ENCODE data around the gene UCHL3.

UCHL3 gene

GRCh38 chr13:75583091-75583490 is 33.5 kb downstream of the UCHL3 start:
- H3K9me3 ChIP-seq (ENCODE audit: control insufficient read depth, low read length): no peaks in the 10 kb centered on the region
- H3K36me3 ChIP-seq (ENCODE audit: control insufficient read depth, insufficient read depth, low read length): no peaks in the 10 kb centered on the region
- no peaks in the 10 kb centered on the region for H3K27me3 ChIP-seq (ENCODE audit: control insufficient read depth, insufficient read depth, low read length, poor library complexity, severe bottlenecking)
- H3K27ac ChIP-seq (ENCODE audit: insufficient read depth, low read depth, low read length, poor library complexity, severe bottlenecking): no peak overlapping the region
- H3K4me3 ChIP-seq (ENCODE audit: insufficient read depth, low read depth, low read length): no peak overlapping the region
- no peaks in the 10 kb centered on the region for H3K4me1 ChIP-seq (ENCODE audit: control insufficient read depth, insufficient read depth, low read length)

GRCh38 chr13:75585153-75585552 is 35.6 kb downstream of the UCHL3 start:
- H3K27ac ChIP-seq (ENCODE audit: insufficient read depth, low read depth, low read length, poor library complexity, severe bottlenecking): no peak overlapping the region
- H3K9me3 ChIP-seq (ENCODE audit: control insufficient read depth, low read length): no peaks in the 10 kb centered on the region
- no peaks in the 10 kb centered on the region for H3K36me3 ChIP-seq (ENCODE audit: control insufficient read depth, insufficient read depth, low read length)
- H3K4me3 ChIP-seq (ENCODE audit: insufficient read depth, low read depth, low read length): no peak overlapping the region
- H3K4me1 ChIP-seq (ENCODE audit: control insufficient read depth, insufficient read depth, low read length): no peaks in the 10 kb centered on the region
- no peaks in the 10 kb centered on the region for H3K27me3 ChIP-seq (ENCODE audit: control insufficient read depth, insufficient read depth, low read length, poor library complexity, severe bottlenecking)

- no peak overlapping the region for H3K27ac ChIP-seq (ENCODE audit: insufficient read depth, low read depth, low read length, poor library complexity, severe bottlenecking)
- no CpG with 5 or more reads among the region's 1 CpG for WGBS, 2 experiments
Measured at GRCh38 chr13:75587679-75588078, 38.1 kb downstream of the UCHL3 start.

GRCh38 chr13:75596657-75597182 is 47.1 kb downstream of the UCHL3 start:
- no peaks in the 10 kb centered on the region for H3K36me3 ChIP-seq (ENCODE audit: control insufficient read depth, insufficient read depth, low read length)
- WGBS, 2 experiments: 80 to 89% methylated on average over 1 of the region's 1 CpG
- H3K27me3 ChIP-seq (ENCODE audit: control insufficient read depth, insufficient read depth, low read length, poor library complexity, severe bottlenecking): no peaks in the 10 kb centered on the region
- no peaks in the 10 kb centered on the region for H3K9me3 ChIP-seq (ENCODE audit: control insufficient read depth, low read length)
- H3K27ac ChIP-seq (ENCODE audit: insufficient read depth, low read depth, low read length, poor library complexity, severe bottlenecking): no peak overlapping the region
- H3K4me1 ChIP-seq (ENCODE audit: control insufficient read depth, insufficient read depth, low read length): no peaks in the 10 kb centered on the region
- H3K4me3 ChIP-seq (ENCODE audit: insufficient read depth, low read depth, low read length): no peak overlapping the region

More at GRCh38 chr13:75587679-75588078, 38.1 kb downstream of the UCHL3 start:
- no peaks in the 10 kb centered on the region for H3K4me1 ChIP-seq (ENCODE audit: control insufficient read depth, insufficient read depth, low read length)
- no peaks in the 10 kb centered on the region for H3K27me3 ChIP-seq (ENCODE audit: control insufficient read depth, insufficient read depth, low read length, poor library complexity, severe bottlenecking)
- no peaks in the 10 kb centered on the region for H3K9me3 ChIP-seq (ENCODE audit: control insufficient read depth, low read length)
- H3K4me3 ChIP-seq (ENCODE audit: insufficient read depth, low read depth, low read length): no peak overlapping the region
- H3K36me3 ChIP-seq (ENCODE audit: control insufficient read depth, insufficient read depth, low read length): no peaks in the 10 kb centered on the region

- 53 to 57% methylated on average over 3 of the region's 4 CpGs for WGBS, 2 experiments
- Histone ChIP-seq H3K27ac (ENCODE audit: insufficient read depth, low read depth, low read length, poor library complexity, severe bottlenecking) (no peak overlapping the region), H3K9me3 (ENCODE audit: control insufficient read depth, low read length) (no peaks in the 10 kb centered on the region)
Measured at GRCh38 chr13:75600371-75600770, 50.8 kb downstream of the UCHL3 start.

GRCh38 chr13:75603038-75603437 is 53.4 kb downstream of the UCHL3 start:
- Histone ChIP-seq H3K27ac (ENCODE audit: insufficient read depth, low read depth, low read length, poor library complexity, severe bottlenecking) (no peak overlapping the region), H3K4me3 (ENCODE audit: insufficient read depth, low read depth, low read length) (no peak overlapping the region), H3K27me3 (ENCODE audit: control insufficient read depth, insufficient read depth, low read length, poor library complexity, severe bottlenecking) (no peaks in the 10 kb centered on the region), H3K4me1 (ENCODE audit: control insufficient read depth, insufficient read depth, low read length) (no peaks in the 10 kb centered on the region), H3K36me3 (ENCODE audit: control insufficient read depth, insufficient read depth, low read length) (no peaks in the 10 kb centered on the region), H3K9me3 (ENCODE audit: control insufficient read depth, low read length) (no peaks in the 10 kb centered on the region)
- 95 to 98% methylated on average over 2 of the region's 2 CpGs for WGBS, 2 experiments

More at GRCh38 chr13:75600371-75600770, 50.8 kb downstream of the UCHL3 start:
- H3K27me3 ChIP-seq (ENCODE audit: control insufficient read depth, insufficient read depth, low read length, poor library complexity, severe bottlenecking): no peaks in the 10 kb centered on the region
- H3K4me1 ChIP-seq (ENCODE audit: control insufficient read depth, insufficient read depth, low read length): no peaks in the 10 kb centered on the region
- H3K4me3 ChIP-seq (ENCODE audit: insufficient read depth, low read depth, low read length): no peak overlapping the region
- H3K36me3 ChIP-seq (ENCODE audit: control insufficient read depth, insufficient read depth, low read length): no peaks in the 10 kb centered on the region

- no peak overlapping the region for H3K4me3 ChIP-seq (ENCODE audit: insufficient read depth, low read depth, low read length)
- H3K36me3 ChIP-seq (ENCODE audit: control insufficient read depth, insufficient read depth, low read length): no peaks in the 10 kb centered on the region
- WGBS, 2 experiments: 93 to 98% methylated on average over 2 of the region's 2 CpGs
- H3K9me3 ChIP-seq (ENCODE audit: control insufficient read depth, low read length): no peaks in the 10 kb centered on the region
- H3K4me1 ChIP-seq (ENCODE audit: control insufficient read depth, insufficient read depth, low read length): no peaks in the 10 kb centered on the region
- H3K27ac ChIP-seq (ENCODE audit: insufficient read depth, low read depth, low read length, poor library complexity, severe bottlenecking): no peak overlapping the region
- H3K27me3 ChIP-seq (ENCODE audit: control insufficient read depth, insufficient read depth, low read length, poor library complexity, severe bottlenecking): no peaks in the 10 kb centered on the region
Measured at GRCh38 chr13:75607447-75607846, 57.9 kb downstream of the UCHL3 start.

- no peaks in the 10 kb centered on the region for H3K4me1 ChIP-seq (ENCODE audit: control insufficient read depth, insufficient read depth, low read length)
- no peaks in the 10 kb centered on the region for H3K27me3 ChIP-seq (ENCODE audit: control insufficient read depth, insufficient read depth, low read length, poor library complexity, severe bottlenecking)
- H3K4me3 ChIP-seq (ENCODE audit: insufficient read depth, low read depth, low read length): no peak overlapping the region
- H3K9me3 ChIP-seq (ENCODE audit: control insufficient read depth, low read length): no peaks in the 10 kb centered on the region
- no peak overlapping the region for H3K27ac ChIP-seq (ENCODE audit: insufficient read depth, low read depth, low read length, poor library complexity, severe bottlenecking)
- H3K36me3 ChIP-seq (ENCODE audit: control insufficient read depth, insufficient read depth, low read length): no peaks in the 10 kb centered on the region
Measured at GRCh38 chr13:75610466-75610865, 60.9 kb downstream of the UCHL3 start.

- 92 to 98% methylated on average over 2 of the region's 2 CpGs for WGBS, 2 experiments
- H3K27ac ChIP-seq (ENCODE audit: insufficient read depth, low read depth, low read length, poor library complexity, severe bottlenecking): no peak overlapping the region
- no peaks in the 10 kb centered on the region for H3K4me1 ChIP-seq (ENCODE audit: control insufficient read depth, insufficient read depth, low read length)
- no peaks in the 10 kb centered on the region for H3K36me3 ChIP-seq (ENCODE audit: control insufficient read depth, insufficient read depth, low read length)
- H3K27me3 ChIP-seq (ENCODE audit: control insufficient read depth, insufficient read depth, low read length, poor library complexity, severe bottlenecking): no peaks in the 10 kb centered on the region
- no peaks in the 10 kb centered on the region for H3K9me3 ChIP-seq (ENCODE audit: control insufficient read depth, low read length)
- no peak overlapping the region for H3K4me3 ChIP-seq (ENCODE audit: insufficient read depth, low read depth, low read length)
Measured at GRCh38 chr13:75612354-75612753, 62.8 kb downstream of the UCHL3 start.

GRCh38 chr13:75617230-75617629 is 67.6 kb downstream of the UCHL3 start:
- H3K27me3 ChIP-seq (ENCODE audit: control insufficient read depth, insufficient read depth, low read length, poor library complexity, severe bottlenecking): no peaks in the 10 kb centered on the region
- H3K36me3 ChIP-seq (ENCODE audit: control insufficient read depth, insufficient read depth, low read length): no peaks in the 10 kb centered on the region
- no peak overlapping the region for H3K4me3 ChIP-seq (ENCODE audit: insufficient read depth, low read depth, low read length)
- H3K9me3 ChIP-seq (ENCODE audit: control insufficient read depth, low read length): no peaks in the 10 kb centered on the region
- no peak overlapping the region for H3K27ac ChIP-seq (ENCODE audit: insufficient read depth, low read depth, low read length, poor library complexity, severe bottlenecking)
- no peaks in the 10 kb centered on the region for H3K4me1 ChIP-seq (ENCODE audit: control insufficient read depth, insufficient read depth, low read length)
- WGBS, 2 experiments: 93 to 95% methylated on average over 1 of the region's 1 CpG

GRCh38 chr13:75618308-75618707 is 68.7 kb downstream of the UCHL3 start:
- Histone ChIP-seq H3K9me3 (ENCODE audit: control insufficient read depth, low read length) (no peaks in the 10 kb centered on the region), H3K4me3 (ENCODE audit: insufficient read depth, low read depth, low read length) (no peak overlapping the region), H3K27me3 (ENCODE audit: control insufficient read depth, insufficient read depth, low read length, poor library complexity, severe bottlenecking) (no peaks in the 10 kb centered on the region), H3K27ac (ENCODE audit: insufficient read depth, low read depth, low read length, poor library complexity, severe bottlenecking) (no peak overlapping the region), H3K36me3 (ENCODE audit: control insufficient read depth, insufficient read depth, low read length) (no peaks in the 10 kb centered on the region), H3K4me1 (ENCODE audit: control insufficient read depth, insufficient read depth, low read length) (no peaks in the 10 kb centered on the region)
- 0% methylated on average over 1 of the region's 1 CpG for WGBS, 2 experiments
